Cardiac muscle cell (in vitro differentiated cells and primary cell): ENCODE results near the gene MTOR. TPM values are rescaled to one million over a fixed set of nuclear protein-coding genes. Genes with fewer than 3 reads are reported as not detected.

ENCODE experiments used
- DNase-seq, 2 donors: peaks; one replicate each; pipeline versions ENCODE4 v3.0.0 to v3.0.0-alpha.2; 2010 to 2017; ENCODE audit warnings: low read depth in 1 of 2, low spot score in 1 of 2
- H3K27ac ChIP-seq: fragments of 200-600 bp; sonication (generic); 2 replicates; pipeline ENCODE4 v1.5.1; 2016
- H3K27me3 ChIP-seq: fragments of 200-600 bp; sonication (generic); 2 replicates; pipeline ENCODE4 v1.6.0; 2016; ENCODE audit warnings: control low read depth
- H3K36me3 ChIP-seq: fragments of 200-600 bp; sonication (generic); 2 replicates; pipeline ENCODE4 v1.5.1; 2016; ENCODE audit warnings: control low read depth
- H3K4me1 ChIP-seq: fragments of 200-600 bp; sonication (generic); 2 replicates; pipeline ENCODE4 v1.8.1; 2017; ENCODE audit warnings: low read depth, mild to moderate bottlenecking, mixed run types
- H3K4me3 ChIP-seq: fragments of 200-600 bp; sonication (generic); 2 replicates; pipeline ENCODE4 v1.5.1; 2016; ENCODE audit warnings: mild to moderate bottlenecking
- H3K9me3 ChIP-seq: fragments of 200-600 bp; sonication (generic); 2 replicates; pipeline ENCODE4 v1.5.1; 2017; ENCODE audit warnings: low read depth, mild to moderate bottlenecking, control low read depth
- CTCF ChIP-seq: IDR thresholded peaks from 2 replicates; pipeline ENCODE4 v1.5.1; 2012; ENCODE audit warnings: low read depth, mild to moderate bottlenecking, low read length
- polyA plus RNA-seq: library from polyadenylated mRNA; unstranded; fragments of >200 nt; fragmentation: Nextera tagmentation; extraction: Ambion mirVana; gene quantifications from 2 replicates; pipeline ENCODE4 v1.2.1, GENCODE V29; 2016
- total RNA-seq: library from RNA; depleted of rRNA; stranded (reverse); fragments of >200 nt; gene quantifications from 2 replicates; pipeline ENCODE4 v1.2.3, GENCODE V29; 2016

MTOR gene
- total and polyA plus RNA-seq, 2 experiments from 2014 or later = 21.5 to 45.7 TPM

- DNase-seq = no peak
- peaks cover 18% of the 10 kb centered on the region for H3K36me3 ChIP-seq
- H3K27me3 ChIP-seq = no peaks in the 10 kb centered on the region
- H3K9me3 ChIP-seq = no peaks in the 10 kb centered on the region
- no peak for TF ChIP-seq CTCF
- peak overlapping the region; percentile 25 for H3K27ac ChIP-seq
- H3K4me3 ChIP-seq = no peak overlapping the region
- H3K4me1 ChIP-seq = peaks cover 3% of the 10 kb centered on the region
Observed at GRCh38 chr1:11061652-11062365, 200.5 kb downstream of the MTOR start.

- Histone ChIP-seq H3K4me3 (peak within 1 kb of the TSS; percentile 95), H3K27me3 (no peaks in the 10 kb centered on the region), H3K4me1 (peaks cover 3% of the 10 kb centered on the region), H3K9me3 (no peaks in the 10 kb centered on the region), H3K27ac (peak within 1 kb of the TSS; percentile 76), H3K36me3 (peaks cover 10% of the 10 kb centered on the region)
- DNase-seq = peak; percentile 94 to 96
- peak; percentile 18 for TF ChIP-seq CTCF
Observed at GRCh38 chr1:11059968-11060830, 202.2 kb downstream of the MTOR start, which contains the start of gene SRM. Gene SRM, minus strand, starts transcription at chr1:11060018. Its CDS starts 75 bp downstream, at chr1:11059943.

- Histone ChIP-seq H3K4me3 (peak overlapping the region; percentile 95), H3K27ac (no peak overlapping the region), H3K36me3 (peaks cover 7% of the 10 kb centered on the region), H3K4me1 (peaks cover 3% of the 10 kb centered on the region), H3K9me3 (no peaks in the 10 kb centered on the region), H3K27me3 (no peaks in the 10 kb centered on the region)
- no peak for DNase-seq
- no peak for TF ChIP-seq CTCF
Observed at GRCh38 chr1:11059155-11059967, 203.0 kb downstream of the MTOR start.

DNA sequence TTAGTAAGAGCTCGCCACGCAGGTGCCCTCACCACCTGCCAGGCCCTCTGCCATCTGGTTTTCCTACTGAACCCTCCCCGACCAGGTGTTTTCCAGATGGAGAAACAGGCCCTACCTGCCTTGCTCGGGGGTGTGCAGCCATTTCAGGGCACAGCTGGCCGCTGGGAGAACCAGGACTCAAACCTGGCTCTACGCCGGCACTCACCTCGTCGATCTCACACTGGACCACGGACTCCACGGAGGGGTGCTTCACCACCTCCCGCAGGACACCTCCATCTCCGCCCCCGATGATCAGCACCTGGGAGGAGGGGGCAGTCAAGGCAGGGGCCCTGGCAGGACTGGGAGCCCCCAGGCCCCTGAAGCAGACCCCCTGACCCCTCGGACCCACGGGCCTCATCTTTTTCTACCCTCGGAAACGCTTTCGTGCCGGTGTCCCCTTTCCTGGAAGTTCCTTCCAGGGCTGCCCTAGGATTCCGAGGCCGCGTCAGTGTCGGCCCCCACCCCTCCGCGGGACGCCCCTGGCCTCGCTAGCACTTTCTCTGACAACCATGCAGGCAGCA is 203.7 kb downstream of the MTOR start:
- no peak for DNase-seq

More for the DNA sequence above, 203.7 kb downstream of the MTOR start:
- TF ChIP-seq CTCF = no peak
- Histone ChIP-seq H3K27me3 (no peaks in the 10 kb centered on the region), H3K4me3 (peak overlapping the region; percentile 95), H3K9me3 (no peaks in the 10 kb centered on the region), H3K27ac (no peak overlapping the region), H3K4me1 (peaks cover 3% of the 10 kb centered on the region), H3K36me3 (peaks cover 7% of the 10 kb centered on the region)
